Activated CD4-positive, alpha-beta memory T cell treated with anti-CD3 and anti-CD28 coated beads, Interleukin-2, amount 10 ng/mL, durations not matched to agents 7 days and 5 days (primary cell): ENCODE data around the gene F2RL2. TPM values are rescaled to one million over a fixed set of nuclear protein-coding genes. Genes with fewer than 3 reads are reported as not detected.
"Not testable (repeated sequence)": the region's sequence is repeated elsewhere in the genome, so short reads cannot be mapped to it uniquely, and the experiment has no call there.

Source experiments
- CTCF ChIA-PET: fragments of 350-600 bp; sonication (Branson Sonifier 250); formaldehyde crosslinking; loops from one replicate; lab custom pipeline; 2021; ENCODE audit warnings: antibody characterized with exemption, inconsistent platforms; lab: Charles Lee
- POLR2A ChIA-PET: fragments of 350-600 bp; sonication (Branson Sonifier 250); formaldehyde crosslinking; loops from one replicate; lab custom pipeline; 2021; ENCODE audit warnings: antibody characterized with exemption; lab: Charles Lee
- DNase-seq: peaks from one replicate; pipeline ENCODE4 v3.0.0-alpha.2; 2020
- H3K27ac Mint-ChIP-seq: one replicate; pipeline ENCODE4 v1.8.0; 2021; ENCODE audit warnings: mild to moderate bottlenecking, mixed read lengths
- H3K27me3 Mint-ChIP-seq: one replicate; pipeline ENCODE4 v1.8.0; 2021; ENCODE audit warnings: mixed read lengths
- H3K36me3 Mint-ChIP-seq: one replicate; pipeline ENCODE4 v1.8.0; 2021; ENCODE audit warnings: low read depth, mixed read lengths
- H3K4me1 Mint-ChIP-seq: one replicate; pipeline ENCODE4 v1.8.0; 2021; ENCODE audit warnings: mixed read lengths
- H3K4me3 Mint-ChIP-seq: one replicate; pipeline ENCODE4 v1.8.0; 2021; ENCODE audit warnings: mild to moderate bottlenecking, mixed read lengths
- H3K9me3 Mint-ChIP-seq: one replicate; pipeline ENCODE4 v1.8.0; 2021; ENCODE audit warnings: mixed read lengths
- total RNA-seq, 2 experiments: library from RNA; stranded (reverse); gene quantifications; one replicate each; pipeline ENCODE4 v1.2.3, GENCODE V29; 2021

F2RL2 gene
- total RNA-seq, 2 experiments from 2014 or later: not detected

DNA sequence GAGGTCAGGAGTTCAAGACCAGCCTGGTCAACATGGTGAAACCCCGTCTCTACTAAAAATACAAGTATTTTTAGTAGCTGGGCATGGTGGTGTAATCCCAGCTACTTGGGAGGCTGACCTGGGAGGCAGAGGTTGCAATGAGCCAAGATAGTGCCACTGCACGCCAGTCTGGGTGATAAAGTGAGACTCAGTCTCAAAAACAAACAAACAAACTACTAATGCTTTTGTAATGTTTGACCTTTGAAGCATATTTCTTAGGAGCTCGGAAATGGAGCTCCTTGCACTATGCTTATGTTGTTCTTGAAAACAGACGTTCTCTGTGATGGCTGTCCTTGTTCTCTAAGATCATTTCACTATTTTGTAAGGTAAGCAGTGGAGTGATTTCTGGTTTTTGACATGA, 6.0 kb downstream of the F2RL2 start:
- Mint-ChIP-seq H3K27me3 (no peaks in the 10 kb centered on the region), H3K4me1 (peaks cover 4% of the 10 kb centered on the region), H3K9me3 (no peaks in the 10 kb centered on the region), H3K36me3 (peaks cover 64% of the 10 kb centered on the region), H3K4me3 (no peak overlapping the region), H3K27ac (no peak overlapping the region)
- CTCF ChIA-PET: interaction anchor here (1.9 to 2.2 kb wide), 2 partner anchors 16 to 157 kb away, joined by 6 to 7 read pairs; no protein-coding TSS in a partner anchor
- no peak for DNase-seq
- POLR2A ChIA-PET: no interaction called here

DNA sequence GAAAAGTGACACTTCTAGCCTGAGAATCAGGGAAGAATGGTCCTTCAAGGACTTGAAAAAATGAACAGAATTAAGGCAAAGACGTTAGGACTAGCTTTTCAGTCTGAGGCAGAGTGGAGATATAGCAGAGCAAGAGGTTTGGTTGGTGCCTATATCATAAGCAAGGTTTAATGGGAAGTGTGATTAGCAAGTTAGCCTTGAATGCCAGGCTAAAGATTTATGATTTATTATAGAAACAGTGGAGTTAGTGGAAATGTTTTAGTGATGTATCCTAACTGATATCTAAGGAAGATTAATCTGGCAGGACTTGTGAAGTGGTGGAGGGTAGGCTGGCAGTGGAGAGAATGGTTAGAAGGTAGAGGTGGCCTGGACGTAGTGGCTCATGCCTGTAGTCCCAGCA, 7.0 kb downstream of the F2RL2 start:
- CTCF ChIA-PET: interaction anchor here (0.7 to 2.2 kb wide), 2 partner anchors 15 to 159 kb away, joined by 3 to 6 read pairs; no protein-coding TSS in a partner anchor
- Mint-ChIP-seq H3K36me3 (peaks cover 66% of the 10 kb centered on the region), H3K9me3 (no peaks in the 10 kb centered on the region), H3K4me1 (peaks cover 4% of the 10 kb centered on the region), H3K27ac (no peak overlapping the region), H3K4me3 (no peak overlapping the region), H3K27me3 (no peaks in the 10 kb centered on the region)
- POLR2A ChIA-PET: no interaction called here
- DNase-seq: no peak

DNA sequence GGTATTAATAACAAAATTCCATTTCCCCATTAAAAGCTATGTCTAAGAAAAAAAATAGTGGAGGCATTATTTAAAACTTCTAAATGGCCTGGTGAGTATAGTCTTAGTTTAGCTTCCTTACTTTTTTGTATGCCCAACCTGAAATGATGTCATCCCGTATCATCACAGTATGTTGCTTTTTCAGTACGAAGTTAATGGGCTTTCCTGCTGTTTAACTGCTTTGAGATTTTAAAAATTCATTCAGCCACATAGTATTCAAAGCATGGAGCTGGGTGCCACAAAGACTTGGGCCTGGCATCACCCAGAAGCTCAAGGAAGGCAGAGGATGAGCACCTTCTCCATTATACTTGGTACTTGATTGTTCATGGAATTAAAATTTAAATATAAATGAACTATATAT, 7.4 kb downstream of the F2RL2 start:
- Mint-ChIP-seq H3K4me1 (peaks cover 4% of the 10 kb centered on the region), H3K9me3 (no peaks in the 10 kb centered on the region), H3K36me3 (peaks cover 68% of the 10 kb centered on the region), H3K4me3 (no peak overlapping the region), H3K27me3 (no peaks in the 10 kb centered on the region), H3K27ac (no peak overlapping the region)
- ChIA-PET CTCF (interaction anchor here (0.7 to 1.1 kb wide), 2 partner anchors 14 to 159 kb away, joined by 3 read pairs; no protein-coding TSS in a partner anchor), POLR2A (no interaction called here)
- DNase-seq: no peak

DNA sequence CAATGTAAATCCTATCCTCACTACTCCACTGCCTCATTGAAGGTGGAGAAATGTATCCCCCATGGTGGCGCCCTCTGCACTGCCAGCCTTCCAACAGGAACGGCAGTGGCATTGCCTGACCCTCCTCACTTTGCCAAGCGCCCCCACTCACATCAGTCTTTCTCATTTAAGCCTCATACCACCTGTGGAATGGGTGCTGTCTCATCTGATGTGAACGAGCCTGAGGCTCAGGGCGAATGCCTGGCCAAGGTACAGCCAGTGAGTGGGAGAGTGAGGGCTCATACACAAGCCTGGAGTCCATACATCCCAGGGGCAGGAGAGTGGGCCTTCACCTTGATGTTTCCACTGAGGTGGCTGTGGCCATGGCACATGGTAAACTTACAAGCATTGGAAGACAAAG, 10.3 kb downstream of the F2RL2 start:
- POLR2A ChIA-PET: interaction anchor here (1.9 kb wide), 1 partner anchor 10 kb away, joined by 4 read pairs; no protein-coding TSS in a partner anchor
- Mint-ChIP-seq H3K27me3 (no peaks in the 10 kb centered on the region), H3K4me1 (peaks cover 9% of the 10 kb centered on the region), H3K27ac (no peak overlapping the region), H3K36me3 (peaks cover 56% of the 10 kb centered on the region), H3K4me3 (no peak overlapping the region), H3K9me3 (no peaks in the 10 kb centered on the region)
- CTCF ChIA-PET: interaction anchor here (0.9 kb wide), 1 partner anchor 162 kb away, joined by 3 read pairs; no protein-coding TSS in a partner anchor
- DNase-seq: no peak

DNA sequence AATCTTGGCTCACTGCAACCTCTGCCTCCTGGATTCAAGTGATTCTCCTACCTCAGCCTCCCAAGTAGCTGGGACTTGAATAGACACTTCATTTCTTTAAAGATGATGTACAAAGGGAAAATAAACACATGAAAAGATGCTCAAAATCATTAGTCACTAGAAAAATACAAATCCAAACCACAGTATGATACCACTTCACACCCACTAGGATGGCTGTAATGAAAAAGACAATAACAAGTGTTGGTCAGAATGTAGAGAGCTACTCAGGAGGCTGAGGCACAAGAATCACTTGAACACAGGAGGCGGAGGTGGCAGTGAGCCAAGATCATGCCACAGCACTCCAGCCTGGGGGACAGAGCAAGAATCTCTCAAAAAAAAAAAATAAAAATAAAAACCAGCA, 13.0 kb downstream of the F2RL2 start:
- Mint-ChIP-seq H3K4me3 (no peak overlapping the region), H3K4me1 (peaks cover 14% of the 10 kb centered on the region), H3K36me3 (peaks cover 53% of the 10 kb centered on the region), H3K9me3 (no peaks in the 10 kb centered on the region), H3K27me3 (no peaks in the 10 kb centered on the region), H3K27ac (no peak overlapping the region)
- DNase-seq: no peak
- ChIA-PET POLR2A (interaction anchor here (0.8 kb wide), 1 partner anchor 28 kb away, joined by 3 read pairs; no protein-coding TSS in a partner anchor), CTCF (interaction anchor here (1.6 to 5.6 kb wide), 3 partner anchors 8 to 164 kb away, joined by 3 to 35 read pairs (median 7); no protein-coding TSS in a partner anchor)

DNA sequence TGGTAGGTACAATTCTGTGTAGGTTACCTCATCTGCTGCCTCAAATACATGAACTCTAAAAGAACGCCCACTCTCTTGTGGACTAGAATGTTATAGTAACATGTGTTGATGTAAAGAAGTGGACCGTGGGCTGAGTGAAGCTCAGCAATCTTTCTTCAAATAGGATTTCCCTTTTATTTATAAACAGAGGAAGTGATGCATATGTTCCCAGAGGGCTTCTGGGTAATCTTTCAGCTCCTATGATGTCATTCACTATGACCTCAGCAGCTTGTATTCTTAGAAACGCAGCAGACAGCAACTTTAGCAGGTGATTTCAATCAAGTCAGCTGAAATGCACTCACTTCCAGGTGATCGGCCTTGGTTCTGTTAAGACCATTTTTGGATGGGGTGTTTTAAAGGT, 14.4 kb downstream of the F2RL2 start:
- no peak for DNase-seq
- ChIA-PET POLR2A (interaction anchor here (1.3 kb wide), 1 partner anchor 8 kb away, joined by 4 read pairs; no protein-coding TSS in a partner anchor), CTCF (interaction anchor here (0.7 to 5.6 kb wide), 3 partner anchors 16 to 166 kb away, joined by 3 to 35 read pairs (median 3); no protein-coding TSS in a partner anchor)
- no peaks in the 10 kb centered on the region for H3K9me3 Mint-ChIP-seq
- H3K27me3 Mint-ChIP-seq: no peaks in the 10 kb centered on the region
- H3K36me3 Mint-ChIP-seq: peaks cover 55% of the 10 kb centered on the region
- H3K27ac Mint-ChIP-seq: no peak overlapping the region
- no peak overlapping the region for H3K4me3 Mint-ChIP-seq
- peaks cover 14% of the 10 kb centered on the region for H3K4me1 Mint-ChIP-seq

DNA sequence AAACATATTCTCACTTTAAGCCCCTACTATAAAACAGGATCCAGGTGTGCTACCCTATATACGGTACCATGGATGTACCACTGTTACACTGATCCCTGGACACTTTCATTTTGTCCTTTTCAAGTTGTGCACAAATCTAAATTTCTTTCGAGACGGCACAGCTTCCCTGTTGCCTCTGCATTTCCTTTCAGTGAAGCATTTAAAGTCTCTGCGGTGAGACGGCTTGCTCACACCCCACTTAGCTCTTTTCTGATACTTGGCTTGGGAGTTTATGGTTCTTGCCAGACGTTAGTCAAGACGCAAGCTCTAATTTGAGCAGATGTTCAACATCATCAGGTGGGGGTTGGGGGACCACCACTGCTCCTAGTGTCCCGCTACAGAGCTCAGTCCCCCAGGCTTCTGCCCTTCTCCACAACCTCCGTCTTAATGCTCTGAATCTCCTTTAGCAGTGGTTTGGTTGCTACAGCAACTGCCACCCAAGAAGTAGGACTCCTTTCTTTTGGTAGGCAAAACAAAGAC, 15.8 kb downstream of the F2RL2 start:
- peak overlapping the region; percentile 41 for H3K27ac Mint-ChIP-seq
- no peak for DNase-seq
- H3K36me3 Mint-ChIP-seq: peaks cover 62% of the 10 kb centered on the region
- H3K4me3 Mint-ChIP-seq: no peak overlapping the region
- H3K27me3 Mint-ChIP-seq: no peaks in the 10 kb centered on the region
- H3K4me1 Mint-ChIP-seq: peaks cover 23% of the 10 kb centered on the region
- no peaks in the 10 kb centered on the region for H3K9me3 Mint-ChIP-seq
- POLR2A ChIA-PET: no interaction called here
- CTCF ChIA-PET: interaction anchor here (1.1 to 5.6 kb wide), 2 partner anchors 33 to 167 kb away, joined by 3 to 35 read pairs; no protein-coding TSS in a partner anchor

DNA sequence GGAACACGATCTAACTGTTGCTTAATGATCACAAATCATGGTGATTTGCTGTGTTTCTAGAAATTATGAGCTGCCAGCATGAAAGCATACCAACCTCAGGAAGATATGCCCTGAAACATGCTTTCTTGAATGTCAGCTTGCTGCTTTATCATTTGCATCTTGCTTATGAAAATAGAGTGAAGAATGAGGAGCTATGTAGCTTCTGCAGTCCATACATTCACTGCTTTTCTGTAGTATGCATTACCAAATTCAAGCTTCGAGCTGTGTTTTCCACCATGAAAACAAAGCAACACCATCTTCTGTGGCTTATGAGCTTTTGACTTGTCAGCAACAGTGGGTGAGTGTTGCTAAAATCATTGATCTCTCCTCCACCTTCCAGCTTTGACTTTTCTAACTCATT, 16.5 kb downstream of the F2RL2 start:
- no peak overlapping the region for H3K4me3 Mint-ChIP-seq

DNA sequence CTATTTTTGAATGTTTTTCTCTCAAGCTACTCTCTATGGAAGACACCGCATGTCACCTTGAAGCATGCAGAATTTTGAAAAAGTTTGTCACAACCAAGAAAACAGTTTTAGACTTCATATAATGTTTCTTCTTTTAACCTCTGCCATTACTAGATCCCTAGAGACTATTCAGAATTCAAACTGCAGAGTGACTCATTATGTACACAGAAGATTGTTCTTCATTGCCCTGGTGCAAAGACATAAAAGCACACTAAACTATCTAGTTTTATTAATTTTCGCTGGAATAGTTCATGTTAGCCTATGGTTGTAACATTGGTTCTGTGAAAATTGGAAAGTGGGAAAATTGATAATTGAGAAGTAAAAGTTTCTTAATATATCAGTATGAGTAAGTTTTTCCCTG, 18.4 kb downstream of the F2RL2 start:
- CTCF ChIA-PET: interaction anchor here (1.3 kb wide), 1 partner anchor 170 kb away, joined by 6 read pairs; no protein-coding TSS in a partner anchor
- POLR2A ChIA-PET: no interaction called here
- H3K9me3 Mint-ChIP-seq: no peaks in the 10 kb centered on the region
- peaks cover 27% of the 10 kb centered on the region for H3K4me1 Mint-ChIP-seq
- H3K27ac Mint-ChIP-seq: no peak overlapping the region
- no peak for DNase-seq
- no peak overlapping the region for H3K4me3 Mint-ChIP-seq
- peaks cover 64% of the 10 kb centered on the region for H3K36me3 Mint-ChIP-seq
- no peaks in the 10 kb centered on the region for H3K27me3 Mint-ChIP-seq

More for the DNA sequence above, 16.5 kb downstream of the F2RL2 start:
- DNase-seq: no peak
- ChIA-PET POLR2A (no interaction called here), CTCF (interaction anchor here (0.6 to 5.6 kb wide), 3 partner anchors 34 to 230 kb away, joined by 3 to 35 read pairs (median 3); no protein-coding TSS in a partner anchor)
- Mint-ChIP-seq H3K4me1 (peaks cover 25% of the 10 kb centered on the region), H3K27ac (no peak overlapping the region), H3K27me3 (no peaks in the 10 kb centered on the region), H3K36me3 (peaks cover 64% of the 10 kb centered on the region), H3K9me3 (no peaks in the 10 kb centered on the region)

DNA sequence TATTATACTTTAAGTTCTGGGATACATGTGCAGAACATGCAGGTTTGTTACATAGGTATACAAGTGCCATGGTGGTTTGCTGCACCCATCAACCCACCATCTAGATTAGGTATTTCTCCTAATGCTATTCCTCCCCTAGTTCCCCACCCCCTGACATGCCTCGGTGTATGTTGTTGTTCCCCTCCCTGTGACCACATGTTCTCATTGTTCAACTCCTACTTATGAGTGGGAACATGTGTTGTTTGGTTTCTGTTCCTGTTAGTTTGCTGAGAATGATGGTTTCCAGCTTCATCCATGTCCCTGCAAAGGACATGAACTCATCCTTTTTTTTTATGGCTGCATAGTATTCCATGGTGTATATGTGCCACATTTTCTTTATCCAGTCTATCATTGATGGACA, 19.2 kb downstream of the F2RL2 start:
- CTCF ChIA-PET: interaction anchor here (1.3 kb wide), 1 partner anchor 170 kb away, joined by 6 read pairs; no protein-coding TSS in a partner anchor
- H3K4me3 Mint-ChIP-seq, H3K27ac Mint-ChIP-seq, POLR2A ChIA-PET, H3K9me3 Mint-ChIP-seq, DNase-seq, H3K27me3 Mint-ChIP-seq: not testable (repeated sequence)
- Mint-ChIP-seq H3K4me1 (peaks cover 27% of the 10 kb centered on the region), H3K36me3 (peaks cover 64% of the 10 kb centered on the region)

DNA sequence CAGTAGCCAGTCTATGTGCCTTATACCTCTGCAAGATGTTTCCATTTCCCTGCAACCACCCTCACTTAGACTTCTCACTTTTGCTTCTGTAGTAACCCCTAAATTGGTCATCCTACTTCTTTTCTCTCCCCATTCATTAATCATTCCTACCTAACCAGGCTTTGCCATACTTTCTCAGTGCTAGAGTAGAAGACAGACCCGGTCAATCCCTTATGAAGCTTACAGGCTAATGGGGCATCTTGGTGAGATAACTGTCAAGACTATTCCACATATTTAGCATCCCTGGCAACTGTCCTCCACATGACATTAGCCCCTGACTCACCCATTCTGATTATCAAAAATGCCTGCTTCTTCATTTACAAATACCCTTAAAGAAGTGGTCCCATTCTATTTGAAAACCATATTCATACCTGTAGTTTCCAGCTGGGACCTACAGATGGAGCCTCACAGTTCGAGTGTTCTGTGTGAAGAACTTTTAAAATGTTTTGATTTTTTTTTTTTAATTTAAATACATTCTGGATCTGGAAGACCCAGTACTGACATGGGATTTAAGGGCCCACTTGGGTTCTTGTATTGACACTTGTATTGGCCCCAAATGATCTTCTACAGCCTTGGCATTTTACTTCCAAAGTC, 21.0 kb downstream of the F2RL2 start:
- ChIA-PET CTCF (interaction anchor here (0.7 to 2.7 kb wide), 21 partner anchors 9 to 235 kb away, joined by 3 to 49 read pairs (median 3); no protein-coding TSS in a partner anchor), POLR2A (interaction anchor here (0.7 to 2.1 kb wide), 4 partner anchors 10 to 196 kb away, joined by 3 to 6 read pairs (median 4); no protein-coding TSS in a partner anchor)
- peaks cover 65% of the 10 kb centered on the region for H3K36me3 Mint-ChIP-seq

DNA sequence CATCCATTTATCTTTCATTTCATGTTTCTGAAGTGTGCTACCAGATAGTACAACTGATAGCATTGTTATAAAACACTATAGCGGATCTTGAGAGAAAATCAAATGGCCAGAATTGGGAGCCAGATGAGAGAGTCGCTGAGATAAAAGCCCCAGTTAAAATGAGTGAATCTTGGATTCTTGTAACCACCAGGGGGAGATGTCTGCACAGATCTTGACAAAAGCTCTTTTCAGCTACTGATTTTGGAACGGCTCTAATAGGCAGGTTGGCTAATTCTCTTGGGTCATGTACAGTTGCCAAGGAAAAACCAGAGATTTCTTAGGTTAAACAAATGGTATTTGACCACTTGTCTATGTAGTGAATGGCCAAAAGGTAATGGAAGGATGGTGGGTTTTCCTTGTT, 21.7 kb downstream of the F2RL2 start:
- Mint-ChIP-seq H3K4me3 (no peak overlapping the region), H3K27me3 (no peaks in the 10 kb centered on the region), H3K4me1 (peaks cover 13% of the 10 kb centered on the region), H3K9me3 (no peaks in the 10 kb centered on the region), H3K27ac (no peak overlapping the region), H3K36me3 (peaks cover 66% of the 10 kb centered on the region)
- ChIA-PET POLR2A (interaction anchor here (0.7 to 2.1 kb wide), 3 partner anchors 131 to 196 kb away, joined by 3 to 6 read pairs (median 3); no protein-coding TSS in a partner anchor), CTCF (interaction anchor here (0.7 to 2.7 kb wide), 22 partner anchors 9 to 235 kb away, joined by 3 to 49 read pairs (median 4); no protein-coding TSS in a partner anchor)
- DNase-seq: no peak

More for the DNA sequence above, 21.0 kb downstream of the F2RL2 start:
- H3K27me3 Mint-ChIP-seq: no peaks in the 10 kb centered on the region
- no peaks in the 10 kb centered on the region for H3K9me3 Mint-ChIP-seq
- H3K4me3 Mint-ChIP-seq: no peak overlapping the region
- no peak for DNase-seq
- H3K27ac Mint-ChIP-seq: no peak overlapping the region
- peaks cover 13% of the 10 kb centered on the region for H3K4me1 Mint-ChIP-seq
